Subcutaneous abdominal adipose tissue (tissue), 5 donors: ENCODE measurements around the gene ZBTB24.
A peak's percentile ranks its signal among the peaks of the same experiment; 100 is the strongest.
"Not testable (repeated sequence)": the region's sequence is repeated elsewhere in the genome, so short reads cannot be mapped to it uniquely, and the experiment has no call there.

Experiments used
- H3K27ac ChIP-seq: one replicate; pipeline ENCODE4 v1.7.0; 2013; ENCODE audit warnings: low read depth, mild to moderate bottlenecking, inconsistent platforms, low read length, moderate library complexity
- H3K27me3 ChIP-seq, 5 donors: one replicate each; pipeline ENCODE4 v1.7.0; 2013; ENCODE audit warnings: low read length in 5 of 5, inconsistent platforms in 1 of 5; ENCODE audit not compliant: control insufficient read depth in 5 of 5, insufficient read depth in 4 of 5
- H3K36me3 ChIP-seq, 5 donors: one replicate each; pipeline ENCODE4 v1.7.0; 2013; ENCODE audit warnings: low read length in 5 of 5; ENCODE audit not compliant: control insufficient read depth in 5 of 5, insufficient read depth in 5 of 5
- H3K4me1 ChIP-seq, 5 donors: one replicate each; pipeline ENCODE4 v1.7.0; 2013; ENCODE audit warnings: low read length in 5 of 5, mild to moderate bottlenecking in 3 of 5, moderate library complexity in 1 of 5; ENCODE audit not compliant: control insufficient read depth in 5 of 5, insufficient read depth in 5 of 5
- H3K4me3 ChIP-seq, 5 donors: one replicate each; pipeline ENCODE4 v1.7.0; 2013; ENCODE audit warnings: low read length in 5 of 5, low read depth in 1 of 5
- H3K9ac ChIP-seq, 5 donors: one replicate each; pipeline ENCODE4 v1.7.0; 2013; ENCODE audit warnings: low read length in 5 of 5, mild to moderate bottlenecking in 4 of 5, moderate library complexity in 3 of 5
- H3K9me3 ChIP-seq, 5 donors: one replicate each; pipeline ENCODE4 v1.7.0; 2013; ENCODE audit warnings: low read length in 5 of 5; ENCODE audit not compliant: control insufficient read depth in 5 of 5
- donor health status: healthy.
- donor health status: healthy.
- donor health status: healthy.
- donor health status: healthy.
- donor health status: healthy.

Gene ZBTB24

DNA sequence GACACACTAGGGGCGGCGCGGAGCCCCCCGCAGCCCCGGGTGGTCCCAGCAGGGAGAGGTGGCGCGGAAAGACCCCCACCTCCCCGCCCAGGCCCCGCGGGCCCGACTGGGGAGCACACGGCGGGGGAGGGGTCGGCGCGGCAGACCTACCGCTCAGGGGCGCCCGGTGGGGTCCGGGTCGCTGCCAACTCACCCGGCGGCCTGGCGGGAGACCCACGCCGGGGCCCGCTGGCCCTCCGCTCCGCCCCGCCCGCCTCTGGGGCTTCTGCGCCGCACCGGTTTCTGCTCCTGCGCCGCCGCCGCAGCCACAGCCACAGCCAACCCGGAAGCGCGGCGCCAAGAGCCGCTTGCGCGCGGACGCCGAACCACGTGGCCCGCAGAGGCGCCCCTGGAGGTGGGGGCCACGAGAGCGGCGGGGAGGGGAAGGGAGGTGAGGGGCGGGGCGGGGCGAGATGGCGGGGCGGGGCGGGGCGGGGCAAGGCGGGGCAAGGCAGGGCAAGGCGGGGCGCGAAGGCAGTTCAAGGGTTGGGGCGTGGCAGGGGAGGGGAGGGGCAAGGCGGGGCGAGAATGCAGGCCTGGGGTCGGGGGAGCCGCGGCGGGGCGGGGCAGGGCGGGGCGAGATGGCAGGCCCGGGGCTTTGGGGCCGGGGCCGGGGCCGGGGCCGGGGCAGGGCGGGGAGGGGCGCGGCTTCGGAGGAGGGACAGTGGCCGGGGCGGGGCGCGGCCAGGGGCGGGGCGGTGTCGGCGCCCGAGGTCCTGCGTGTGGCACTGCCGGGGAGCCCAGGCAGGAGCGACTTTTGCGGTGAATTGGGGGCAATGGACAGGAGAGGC lies at the start of gene ZBTB24:
ZBTB24 (minus strand) TSS at position 315 of the 830 bp plus-strand sequence. CDS start 1,193 bp downstream, outside the sequence.
- no peaks in the 10 kb centered on the region for H3K27me3 ChIP-seq
- H3K4me1 ChIP-seq: peaks cover 0 to 47% (median 42%) of the 10 kb centered on the region in 5 donors
- H3K27ac ChIP-seq: peak within 1 kb of the TSS; percentile 52
- peak within 1 kb of the TSS in 4 of 5 donors; percentile 75 to 87 (median 83) for H3K9ac ChIP-seq
- H3K36me3 ChIP-seq: peaks cover 0 to 15% (median 4%) of the 10 kb centered on the region in 5 donors
- H3K9me3 ChIP-seq: no peaks in the 10 kb centered on the region
- H3K4me3 ChIP-seq: peak within 1 kb of the TSS; percentile 86 to 89 (median 87)

DNA sequence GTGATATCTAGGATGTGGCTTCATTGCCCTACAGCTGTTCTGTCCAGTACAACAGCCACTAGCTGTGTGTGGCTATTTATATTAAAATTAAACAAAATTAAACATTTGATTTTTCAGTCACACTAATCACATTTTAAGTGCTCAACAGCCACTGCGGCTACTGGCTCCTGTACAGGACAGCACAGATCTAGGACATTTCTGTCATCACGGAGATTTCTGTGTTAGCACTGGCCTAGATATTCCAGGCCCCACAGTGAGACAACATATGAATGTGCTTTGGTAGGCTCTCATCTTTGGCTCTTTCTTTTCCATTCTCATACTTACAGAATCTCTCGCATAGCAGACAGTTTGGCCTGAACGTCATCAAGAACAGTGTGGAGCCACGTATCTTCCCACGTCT lies 48.4 kb upstream of the ZBTB24 start:
- no peaks in the 10 kb centered on the region for H3K27me3 ChIP-seq
- H3K27ac ChIP-seq: no peak overlapping the region
- no peaks in the 10 kb centered on the region for H3K36me3 ChIP-seq
- H3K9me3 ChIP-seq: no peaks in the 10 kb centered on the region
- no peaks in the 10 kb centered on the region for H3K4me1 ChIP-seq
- no peak overlapping the region for H3K9ac ChIP-seq
- no peak overlapping the region for H3K4me3 ChIP-seq

DNA sequence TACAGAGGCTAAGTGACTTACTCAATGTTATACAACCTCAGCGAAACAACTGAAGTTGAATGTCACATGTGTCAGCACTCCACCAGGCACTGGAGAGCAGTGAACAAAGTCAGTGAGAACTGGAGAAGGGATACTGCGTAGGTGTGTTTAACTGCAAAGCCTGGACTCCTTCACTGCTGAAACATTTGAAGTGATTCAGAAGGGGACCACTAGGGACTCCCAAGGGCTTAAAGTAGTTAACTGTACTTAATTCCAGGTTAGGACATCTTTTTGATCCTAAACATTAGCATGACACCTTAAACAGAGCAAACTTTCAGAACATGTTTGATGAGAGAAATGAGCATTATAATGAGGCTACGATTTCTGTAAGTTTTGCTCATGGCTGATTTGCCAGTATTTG lies 45.0 kb upstream of the ZBTB24 start:
- Histone ChIP-seq H3K27me3 (no peaks in the 10 kb centered on the region), H3K4me1 (peaks cover 0 to 4% (median 0%) of the 10 kb centered on the region in 5 donors), H3K27ac (no peak overlapping the region), H3K9ac (no peak overlapping the region), H3K36me3 (no peaks in the 10 kb centered on the region), H3K4me3 (no peak overlapping the region), H3K9me3 (peaks cover 0 to 10% (median 7%) of the 10 kb centered on the region in 5 donors)

DNA sequence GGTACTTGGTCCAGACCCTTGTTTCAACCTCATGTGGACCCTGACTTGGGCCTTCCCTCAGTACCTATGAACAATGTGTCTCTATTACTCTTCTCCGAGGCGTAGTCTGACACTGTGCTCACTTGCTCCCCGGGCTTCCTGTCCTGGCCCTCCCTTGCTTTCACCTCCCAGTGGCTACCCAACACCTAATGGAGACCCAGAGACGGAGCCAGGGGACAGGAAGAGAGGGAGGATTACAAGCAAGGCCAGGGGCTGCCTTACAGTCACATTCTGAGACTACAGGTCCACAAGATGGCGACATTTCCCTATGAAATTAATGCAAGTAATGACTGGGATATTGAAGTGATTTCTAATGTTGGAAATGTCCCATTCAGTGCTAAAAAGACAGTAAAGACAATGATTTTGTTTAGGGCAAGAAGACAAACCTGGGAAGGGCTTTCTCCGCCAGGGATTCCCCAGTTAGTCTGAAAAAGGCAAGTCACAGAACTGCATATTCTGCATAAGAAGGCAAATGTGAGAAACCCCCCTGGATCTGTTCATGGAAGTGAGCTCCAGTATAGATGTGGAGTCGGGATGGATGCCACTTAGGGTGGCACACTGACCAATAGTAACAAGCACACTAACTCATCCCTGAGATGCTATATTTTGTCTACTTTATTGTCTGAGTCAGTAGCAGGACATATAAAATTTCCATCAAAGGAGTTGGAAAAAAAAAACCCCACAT lies 44.0 kb upstream of the ZBTB24 start:
- H3K9me3 ChIP-seq: peaks cover 0 to 10% (median 7%) of the 10 kb centered on the region in 5 donors
- H3K4me1 ChIP-seq: peaks cover 0 to 4% (median 0%) of the 10 kb centered on the region in 5 donors
- no peaks in the 10 kb centered on the region for H3K27me3 ChIP-seq
- H3K9ac ChIP-seq: no peak overlapping the region
- no peak overlapping the region for H3K4me3 ChIP-seq
- H3K27ac ChIP-seq: no peak overlapping the region
- no peaks in the 10 kb centered on the region for H3K36me3 ChIP-seq

DNA sequence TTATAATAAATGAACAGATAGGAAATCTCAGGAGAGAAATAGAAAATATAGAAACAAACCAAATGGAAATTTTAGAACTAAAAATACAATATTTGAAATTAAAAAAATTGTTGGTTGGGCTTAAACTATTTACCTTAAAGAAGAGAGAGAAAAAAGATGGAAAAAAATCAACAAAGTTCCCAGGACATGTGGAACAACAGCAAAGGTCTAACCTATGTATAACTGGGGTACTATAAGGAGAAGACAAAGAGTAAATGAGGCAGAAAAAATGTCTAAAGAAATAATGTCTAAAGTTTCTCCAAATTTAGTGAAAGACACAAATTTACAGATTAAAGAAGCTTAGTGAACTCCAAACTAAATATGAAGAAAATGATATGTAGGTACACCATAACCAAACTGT lies 41.1 kb upstream of the ZBTB24 start:
- peaks cover 0 to 10% (median 7%) of the 10 kb centered on the region in 5 donors for H3K9me3 ChIP-seq
- no peaks in the 10 kb centered on the region for H3K27me3 ChIP-seq
- H3K9ac ChIP-seq: no peak overlapping the region
- no peak overlapping the region for H3K4me3 ChIP-seq
- no peaks in the 10 kb centered on the region for H3K36me3 ChIP-seq
- peaks cover 0 to 6% (median 0%) of the 10 kb centered on the region in 5 donors for H3K4me1 ChIP-seq
- no peak overlapping the region for H3K27ac ChIP-seq

DNA sequence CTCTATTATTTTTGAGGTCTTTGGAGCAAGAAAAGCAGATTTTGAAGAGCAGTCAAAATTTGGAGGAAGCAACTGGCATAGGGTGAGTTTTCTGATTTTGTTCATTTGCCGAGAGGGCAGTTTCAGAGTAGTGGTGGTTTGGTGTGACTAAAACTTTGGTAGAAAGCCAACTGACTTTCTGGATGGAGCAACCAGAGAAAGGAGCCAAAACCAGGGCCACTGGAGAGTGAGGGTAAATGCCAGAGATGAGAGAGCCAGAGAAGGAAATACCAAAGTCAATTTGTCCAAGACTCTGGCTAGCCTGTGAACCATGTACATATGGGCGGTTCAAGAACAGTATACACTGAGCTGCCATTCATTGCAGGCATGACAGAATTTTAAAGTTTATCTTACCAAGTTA lies 40.5 kb upstream of the ZBTB24 start:
- no peak overlapping the region for H3K27ac ChIP-seq
- H3K36me3 ChIP-seq: no peaks in the 10 kb centered on the region
- H3K9ac ChIP-seq: no peak overlapping the region
- no peak overlapping the region for H3K4me3 ChIP-seq
- H3K27me3 ChIP-seq: no peaks in the 10 kb centered on the region
- H3K9me3 ChIP-seq: peaks cover 0 to 10% (median 7%) of the 10 kb centered on the region in 5 donors
- H3K4me1 ChIP-seq: peaks cover 0 to 6% (median 0%) of the 10 kb centered on the region in 5 donors

DNA sequence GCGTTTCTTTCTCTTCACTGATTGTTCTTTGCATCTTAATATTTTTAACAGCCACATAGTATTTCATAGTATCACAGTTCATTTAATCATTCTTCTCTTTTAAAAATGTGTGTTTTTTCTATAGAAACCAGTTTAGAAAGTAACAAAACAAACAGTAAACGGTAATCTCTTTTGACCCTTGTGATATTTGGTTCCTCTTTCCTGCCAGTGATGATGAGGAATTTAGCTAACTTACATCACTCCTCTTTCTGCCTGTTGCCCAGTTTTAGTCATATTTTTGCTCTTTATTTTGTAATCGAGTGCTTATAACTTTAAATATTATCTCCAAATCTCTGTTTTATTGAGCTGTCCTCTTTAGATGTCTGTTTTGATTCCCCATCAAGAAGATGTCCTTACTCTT lies 38.1 kb upstream of the ZBTB24 start:
- peaks cover 0 to 10% (median 7%) of the 10 kb centered on the region in 5 donors for H3K9me3 ChIP-seq
- no peak overlapping the region for H3K9ac ChIP-seq

DNA sequence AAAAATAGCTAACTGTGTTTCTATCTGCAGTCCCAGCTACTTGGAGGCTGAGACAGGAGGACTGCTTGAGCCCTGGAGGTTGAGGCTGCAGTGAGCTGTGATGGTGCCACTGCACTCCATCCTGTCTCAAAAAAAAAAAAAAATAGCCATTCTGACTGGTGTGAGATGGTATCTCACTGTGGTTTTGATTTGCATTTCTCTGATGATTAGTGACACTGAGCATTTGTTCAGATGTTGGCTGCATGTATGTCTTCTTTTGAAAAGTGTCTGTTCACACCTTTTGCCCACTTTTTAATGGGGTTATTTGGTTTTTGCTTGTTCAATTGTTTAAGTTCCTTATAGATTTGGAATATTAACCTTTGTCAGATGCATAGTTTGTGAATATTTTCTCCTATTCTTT lies 36.6 kb upstream of the ZBTB24 start:
- H3K27ac ChIP-seq, H3K4me1 ChIP-seq, H3K36me3 ChIP-seq, H3K9ac ChIP-seq, H3K27me3 ChIP-seq, H3K4me3 ChIP-seq: not testable (repeated sequence)
- peaks cover 0 to 10% (median 5%) of the 10 kb centered on the region in 5 donors for H3K9me3 ChIP-seq

More for the DNA sequence above, 38.1 kb upstream of the ZBTB24 start:
- H3K27ac ChIP-seq: peak overlapping the region; percentile 14
- peaks cover 0 to 6% (median 0%) of the 10 kb centered on the region in 5 donors for H3K4me1 ChIP-seq
- H3K27me3 ChIP-seq: no peaks in the 10 kb centered on the region
- H3K4me3 ChIP-seq: no peak overlapping the region
- no peaks in the 10 kb centered on the region for H3K36me3 ChIP-seq

DNA sequence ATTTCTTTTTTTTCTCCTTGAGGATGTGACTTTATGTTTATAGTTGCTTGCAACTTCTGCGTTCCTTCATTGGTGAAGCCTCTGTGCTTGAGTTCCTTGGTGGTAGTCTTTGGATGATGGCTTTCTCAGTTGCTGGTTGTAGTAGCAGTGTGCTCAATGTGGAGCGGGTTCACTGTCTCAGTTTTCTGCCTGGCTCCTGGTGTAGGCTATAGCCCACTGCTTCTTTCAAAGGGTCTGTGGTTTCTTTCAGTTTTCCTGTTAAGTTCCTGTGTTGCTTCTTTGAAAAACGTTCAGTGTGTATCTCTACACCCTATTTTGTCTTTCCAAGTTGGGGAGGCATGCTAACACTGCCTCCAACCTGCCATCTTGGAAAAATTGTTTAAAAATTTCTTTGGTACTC lies 33.9 kb upstream of the ZBTB24 start:
- Histone ChIP-seq H3K4me1 (peaks cover 0 to 6% (median 0%) of the 10 kb centered on the region in 5 donors), H3K27ac (no peak overlapping the region), H3K4me3 (no peak overlapping the region)

More for the DNA sequence above, 33.9 kb upstream of the ZBTB24 start:
- no peak overlapping the region for H3K9ac ChIP-seq
- H3K27me3 ChIP-seq: no peaks in the 10 kb centered on the region
- H3K9me3 ChIP-seq: no peaks in the 10 kb centered on the region
- no peaks in the 10 kb centered on the region for H3K36me3 ChIP-seq
